K562 (cell line): ENCODE data around the gene ZMIZ1. TPM values are rescaled to one million over a fixed set of nuclear protein-coding genes. Genes with fewer than 3 reads are reported as not detected.
A peak's percentile ranks its signal among the peaks of the same experiment; 100 is the strongest.

Source experiments
- ATAC-seq: fragments of 200-7000 bp; cut with Tn5 transposase; 3 replicates; pipeline ENCODE4 v1.9.1; 2020; ENCODE audit warnings: moderate library complexity
- BruUV-seq: library from RNA; stranded (reverse); fragments of 400-500 nt; replicated peaks from 2 replicates; lab custom pipeline; 2021; lab: Mats Ljungman, UMichigan
- CTCF ChIA-PET: fragments of 300-600 bp; formaldehyde crosslinking; extraction: SDS; loops from one replicate; lab custom pipeline; 2021; ENCODE audit warnings: low intra/inter-chr PET ratio; lab: Yijun Ruan, JAX
- POLR2A ChIA-PET: fragments of 300-600, 350-650 bp; sonication (Branson Sonifier 250); formaldehyde crosslinking; extraction: SDS; loops from one replicate; lab custom pipeline; 2021; ENCODE audit warnings: antibody characterized with exemption, inconsistent platforms; lab: Yijun Ruan, JAX
- DNase-seq, 4 experiments: peaks; one replicate each; pipeline versions ENCODE4 v3.0.0 to v3.0.0-alpha.2; 2011 to 2018; ENCODE audit warnings: low spot score in 3 of 4, mixed read lengths in 3 of 4; ENCODE audit errors: extremely low read depth in 1 of 4
- FAIRE-seq: peaks from 2 replicates; lab custom pipeline; 2011; peaks lifted over from hg19 to GRCh38; lab: Jason Lieb, UNC
- H2AFZ ChIP-seq: 2 replicates; pipeline ENCODE4 v1.6.0; 2011; ENCODE audit warnings: low read depth, low read length, control low read depth, inconsistent platforms
- H3K27ac ChIP-seq: fragments of 200-600 bp; 3 replicates; pipeline ENCODE4 v1.8.0; 2011; ENCODE audit warnings: low read depth, mild to moderate bottlenecking, control low read depth, inconsistent platforms, low read length, moderate library complexity, mixed read lengths; ENCODE audit errors: extremely low read depth
- H3K27me3 ChIP-seq, 2 experiments: fragments of 300-600 bp in 1 of 2; 2 replicates in 1 of 2; 3 replicates in 1 of 2; pipeline versions ENCODE4 v1.6.0 to v1.8.0; 2011; ENCODE audit warnings: inconsistent platforms in 2 of 2, low read length in 2 of 2, mild to moderate bottlenecking in 1 of 2, mixed read lengths in 1 of 2, moderate library complexity in 1 of 2; ENCODE audit not compliant: control insufficient read depth in 2 of 2, insufficient read depth in 2 of 2
- H3K36me3 ChIP-seq: fragments of 300-600 bp; 3 replicates; pipeline ENCODE4 v1.8.0; 2011; ENCODE audit warnings: mild to moderate bottlenecking, low read length, inconsistent platforms; ENCODE audit not compliant: control insufficient read depth, insufficient read depth
- H3K4me1 ChIP-seq, 2 experiments: fragments of 200-600 bp in 1 of 2; replicated peaks in 1 of 2; 2 replicates in 1 of 2; 3 replicates in 1 of 2; pipeline versions ENCODE4 v1.5.1 to v1.8.0; 2011; ENCODE audit warnings: inconsistent platforms in 2 of 2, low read length in 2 of 2, mild to moderate bottlenecking in 1 of 2, mixed read lengths in 1 of 2, moderate library complexity in 1 of 2; ENCODE audit not compliant: control insufficient read depth in 2 of 2, insufficient read depth in 2 of 2
- H3K4me2 ChIP-seq: 2 replicates; pipeline ENCODE4 v1.6.1; 2011; ENCODE audit warnings: low read length, control low read depth, inconsistent platforms, mixed read lengths; ENCODE audit not compliant: insufficient read depth
- H3K4me3 ChIP-seq: fragments of 200-600 bp; sonication (generic), shearing (Covaris generic); 2 replicates; pipeline ENCODE4 v1.5.1; 2016; ENCODE audit warnings: control low read depth, inconsistent platforms
- H3K79me2 ChIP-seq: fragments of 200-600 bp; 3 replicates; pipeline ENCODE4 v1.8.0; 2011; ENCODE audit warnings: low read length, inconsistent platforms; ENCODE audit not compliant: control insufficient read depth, insufficient read depth
- H3K9ac ChIP-seq, 2 experiments: 2 replicates each; pipeline versions ENCODE4 v1.6.0 to v1.6.1; 2011; ENCODE audit warnings: low read depth in 2 of 2, low read length in 2 of 2, control low read depth in 1 of 2, inconsistent platforms in 1 of 2, mild to moderate bottlenecking in 1 of 2, mixed read lengths in 1 of 2; ENCODE audit not compliant: insufficient read depth in 1 of 2
- H3K9me1 ChIP-seq: one replicate; pipeline ENCODE4 v1.6.0; 2011; ENCODE audit warnings: inconsistent platforms, mild to moderate bottlenecking, low read length, moderate library complexity; ENCODE audit not compliant: control insufficient read depth, insufficient read depth
- H3K9me3 ChIP-seq: replicated peaks from 2 replicates; pipeline ENCODE4 v1.5.1; 2011; ENCODE audit warnings: low read depth, low read length, inconsistent platforms; ENCODE audit not compliant: control insufficient read depth, insufficient read depth
- H4K20me1 ChIP-seq: replicated peaks from 2 replicates; pipeline ENCODE4 v1.6.1; 2011; ENCODE audit warnings: low read length, inconsistent platforms, mixed read lengths; ENCODE audit not compliant: control insufficient read depth, insufficient read depth
- ARNT ChIP-seq, 2 experiments: fragments of 450-650 bp; IDR thresholded peaks; 2 replicates each; pipeline ENCODE4 v1.6.1; 2016; ENCODE audit warnings: mild to moderate bottlenecking in 1 of 2
- CHD2 ChIP-seq: IDR thresholded peaks from 2 replicates; pipeline ENCODE4 v1.6.1; 2011; ENCODE audit warnings: low read depth, low read length
- DNMT1 ChIP-seq: fragments of 450-650 bp; IDR thresholded peaks from 2 replicates; pipeline ENCODE4 v1.6.1; 2016; ENCODE audit warnings: antibody characterized with exemption, mild to moderate bottlenecking
- HOXB6 ChIP-seq: fragments of 250-450 bp; sonication (Bioruptor Pico); IDR thresholded peaks from 2 replicates; pipeline ENCODE4 v1.5.1; 2022; ENCODE audit warnings: mild to moderate bottlenecking, borderline replicate concordance
- IRF2 ChIP-seq: sonication (generic); formaldehyde crosslinking; IDR thresholded peaks from 2 replicates; pipeline ENCODE4 v1.8.1; 2022; ENCODE audit warnings: mild to moderate bottlenecking, missing genetic modification reagents
- KDM5B ChIP-seq: fragments of 200-600 bp; sonication (generic); IDR thresholded peaks from 2 replicates; pipeline ENCODE4 v1.6.1; 2012; ENCODE audit warnings: low read depth, mild to moderate bottlenecking, moderate library complexity, low read length, control low read depth, inconsistent platforms; ENCODE audit not compliant: insufficient replicate concordance
- NONO ChIP-seq, 2 experiments: fragments of 200-400 bp in 1 of 2; fragments of 450-650 bp in 1 of 2; formaldehyde crosslinking in 1 of 2; IDR thresholded peaks; 2 replicates each; pipeline ENCODE4 v1.6.1; 2017; ENCODE audit warnings: low read depth in 2 of 2, mild to moderate bottlenecking in 2 of 2, moderate library complexity in 2 of 2, low read length in 1 of 2
- POLR2AphosphoS5 ChIP-seq: IDR thresholded peaks from 2 replicates; pipeline ENCODE4 v1.6.1; 2011; ENCODE audit warnings: mild to moderate bottlenecking, low read depth, low read length, moderate library complexity; ENCODE audit not compliant: control insufficient read depth, insufficient read depth
- STAT5A ChIP-seq: IDR thresholded peaks from 2 replicates; pipeline ENCODE4 v1.6.1; 2012; ENCODE audit warnings: low read length, inconsistent platforms, borderline replicate concordance
- TRIM28 ChIP-seq: fragments of 450-650 bp; IDR thresholded peaks from 2 replicates; pipeline ENCODE4 v1.6.1; 2017
- ZNF184 ChIP-seq: sonication (generic); formaldehyde crosslinking; IDR thresholded peaks from 2 replicates; pipeline ENCODE4 v1.5.0; 2020; ENCODE audit warnings: missing genetic modification reagents
- WGBS: fragments of 100-300 bp; shearing (Covaris generic); methylation state at CpG from one replicate; pipeline ENCODE4 v1.1.6; 2016; ENCODE audit warnings: low coverage, mixed read lengths; ENCODE audit not compliant: insufficient coverage; ENCODE audit errors: missing lambda C conversion rate; 5-methylcytosine and 5-hydroxymethylcytosine counted together
- in situ Hi-C: fragments of 300-500 bp; cut with MboI; formaldehyde crosslinking; loops from 4 replicates; pipeline ENCODE4 v1.15.0; 2018; ENCODE audit warnings: inconsistent platforms, mixed read lengths
- intact Hi-C: fragments of 100-400 bp; cut with micrococcal nuclease; formaldehyde crosslinking; loops from 2 replicates; pipeline ENCODE4 v1.14.2; 2022
- polyA plus RNA-seq, 8 experiments: library from polyadenylated mRNA; depleted of rRNA in 4 of 8; stranded (reverse) in 5 of 8; unstranded in 3 of 8; fragments of >200 nt; fragmentation: Nextera tagmentation in 2 of 8; fragmentation: Illumina TruSeq in 1 of 8; extraction: Ambion mirVana in 2 of 8; extraction: Trizol in 1 of 8; gene quantifications; 2 replicates each; pipeline versions ENCODE4 v1.2.1 to v1.2.3, GENCODE V29; 2011 to 2014; ENCODE audit warnings: inconsistent platforms in 1 of 8, missing spikeins in 1 of 8
- total RNA-seq, 7 experiments: library from RNA; depleted of rRNA in 6 of 7; stranded (reverse); fragments of >200 nt in 6 of 7; fragmentation: Illumina TruSeq in 2 of 7; extraction: Trizol in 2 of 7; gene quantifications; 2 replicates each; pipeline versions ENCODE4 v1.2.1 to v1.2.3, GENCODE V29; 2011 to 2021; ENCODE audit warnings: low replicate concordance in 1 of 7
- TF ChIP-seq, protein P1 (sequence below): fragments of 250-450 bp; sonication (Bioruptor Pico); IDR thresholded peaks from 2 replicates; pipeline ENCODE4 v1.4.0; 2020; ENCODE audit warnings: mild to moderate bottlenecking
- TF ChIP-seq, protein P2 (sequence below): fragments of 250-450 bp; sonication (Bioruptor Pico); IDR thresholded peaks from 2 replicates; pipeline ENCODE4 v1.8.0; 2022; ENCODE audit warnings: inconsistent platforms
- TF ChIP-seq, protein P3 (sequence below): fragments of 150-350 bp; conservative IDR thresholded peaks from 2 replicates; pipeline ENCODE4 v1.6.1; 2014; ENCODE audit warnings: low read length

Gene ZMIZ1
- total and polyA plus RNA-seq, 9 of the 15 experiments (the other 6 are each of a cell fraction or from before 2014, with no cell fraction given), result 1.0 to 37.3 (median 4.3) TPM

DNA sequence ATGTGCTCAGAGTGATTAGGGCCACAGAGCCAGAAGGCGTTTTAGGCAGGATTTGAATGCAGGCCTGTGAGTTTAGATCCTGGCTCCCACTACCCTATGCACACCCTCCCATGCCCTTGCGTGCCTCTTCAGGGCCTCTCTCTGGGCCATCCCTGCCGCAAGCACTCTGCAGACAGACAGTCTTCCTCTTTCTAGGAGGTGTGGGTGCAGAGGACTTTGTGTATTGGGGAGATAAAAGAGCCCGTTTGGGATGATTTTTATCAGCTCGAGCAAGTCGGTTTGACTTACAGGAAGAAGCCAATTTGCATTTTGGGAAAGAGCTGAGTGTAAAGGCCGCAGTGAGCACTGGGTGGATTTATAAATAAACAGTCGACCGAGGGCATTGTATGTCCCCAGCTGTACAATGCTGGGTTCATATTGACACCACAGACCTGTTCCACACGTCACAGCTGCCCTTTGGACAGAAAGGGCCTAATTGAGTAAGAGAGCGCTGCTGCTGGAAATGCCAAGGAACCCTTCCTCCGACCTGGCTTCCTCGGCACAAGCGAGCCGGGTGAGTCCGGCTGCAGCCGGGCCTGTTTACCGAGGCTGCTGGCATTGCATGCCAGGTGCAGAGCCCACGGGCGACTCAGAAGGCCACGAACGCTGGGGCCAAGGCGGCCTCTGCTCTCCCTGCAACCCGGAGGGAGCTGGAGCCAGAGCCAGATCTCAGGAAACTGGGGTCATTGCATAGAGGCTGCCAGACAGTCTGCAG, 25.1 kb downstream of the ZMIZ1 start:
- Histone ChIP-seq H3K79me2 (peaks cover 86% of the 10 kb centered on the region), H3K27ac (peak overlapping the region; percentile 51), H3K36me3 (0 out of 3 replicates have a peak, but pooled peaks cover 3% of the 10 kb centered on the region), H3K9me1 (peaks cover 2% of the 10 kb centered on the region), H4K20me1 (peaks cover 28% of the 10 kb centered on the region; the same call in 1 of the 2 replicates), H3K9ac (peak overlapping the region; percentile 40 to 88), H3K4me3 (no peak overlapping the region), H2AFZ (peak overlapping the region; percentile 48), H3K9me3 (no peaks in the 10 kb centered on the region), H3K27me3 (no peaks in the 10 kb centered on the region), H3K4me1 (peaks cover 57 to 68% of the 10 kb centered on the region in 2 experiments), H3K4me2 (peak overlapping the region; percentile 44)
- FAIRE-seq (peak; percentile 96), ATAC-seq (peak; percentile 78), DNase-seq (peak in 3 of 4 experiments; percentile 45 to 87 (median 82))
- ChIA-PET CTCF (no interaction called here), POLR2A (interaction anchor here (0.6 to 1.9 kb wide), 9 partner anchors 11 to 241 kb away, joined by 3 to 7 read pairs (median 3); no protein-coding TSS in a partner anchor)
- no TSS peak for BruUV-seq
- intact Hi-C loops, result loop anchor here (2.0 kb wide), 1 partner anchor 85 kb away; no protein-coding TSS in a partner anchor
- in situ Hi-C loops, result loop anchor here (25.0 kb wide), 1 partner anchor 93 kb away; no protein-coding TSS in a partner anchor
- WGBS, result 27% methylated on average over 18 of the region's 24 CpGs
- no peak for TF ChIP-seq IRF2 (CRISPR knock-in tag)
- TF ChIP-seq, protein P1, sequence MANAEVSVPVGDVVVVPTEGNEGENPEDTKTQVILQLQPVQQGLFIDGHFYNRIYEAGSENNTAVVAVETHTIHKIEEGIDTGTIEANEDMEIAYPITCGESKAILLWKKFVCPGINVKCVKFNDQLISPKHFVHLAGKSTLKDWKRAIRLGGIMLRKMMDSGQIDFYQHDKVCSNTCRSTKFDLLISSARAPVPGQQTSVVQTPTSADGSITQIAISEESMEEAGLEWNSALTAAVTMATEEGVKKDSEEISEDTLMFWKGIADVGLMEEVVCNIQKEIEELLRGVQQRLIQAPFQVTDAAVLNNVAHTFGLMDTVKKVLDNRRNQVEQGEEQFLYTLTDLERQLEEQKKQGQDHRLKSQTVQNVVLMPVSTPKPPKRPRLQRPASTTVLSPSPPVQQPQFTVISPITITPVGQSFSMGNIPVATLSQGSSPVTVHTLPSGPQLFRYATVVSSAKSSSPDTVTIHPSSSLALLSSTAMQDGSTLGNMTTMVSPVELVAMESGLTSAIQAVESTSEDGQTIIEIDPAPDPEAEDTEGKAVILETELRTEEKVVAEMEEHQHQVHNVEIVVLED (CRISPR knock-in tag), result no peak
- TF ChIP-seq STAT5A, result peak; percentile 33; the same call in 1 of the 2 replicates
- TF ChIP-seq KDM5B, result no peak
- TF ChIP-seq ARNT (IDR thresholded peaks at IDR 0.05), result 0 out of 4 replicates have a peak, but pooled peaks of 1 of the 2 experiments have one; percentile 71
- TF ChIP-seq, protein P2, sequence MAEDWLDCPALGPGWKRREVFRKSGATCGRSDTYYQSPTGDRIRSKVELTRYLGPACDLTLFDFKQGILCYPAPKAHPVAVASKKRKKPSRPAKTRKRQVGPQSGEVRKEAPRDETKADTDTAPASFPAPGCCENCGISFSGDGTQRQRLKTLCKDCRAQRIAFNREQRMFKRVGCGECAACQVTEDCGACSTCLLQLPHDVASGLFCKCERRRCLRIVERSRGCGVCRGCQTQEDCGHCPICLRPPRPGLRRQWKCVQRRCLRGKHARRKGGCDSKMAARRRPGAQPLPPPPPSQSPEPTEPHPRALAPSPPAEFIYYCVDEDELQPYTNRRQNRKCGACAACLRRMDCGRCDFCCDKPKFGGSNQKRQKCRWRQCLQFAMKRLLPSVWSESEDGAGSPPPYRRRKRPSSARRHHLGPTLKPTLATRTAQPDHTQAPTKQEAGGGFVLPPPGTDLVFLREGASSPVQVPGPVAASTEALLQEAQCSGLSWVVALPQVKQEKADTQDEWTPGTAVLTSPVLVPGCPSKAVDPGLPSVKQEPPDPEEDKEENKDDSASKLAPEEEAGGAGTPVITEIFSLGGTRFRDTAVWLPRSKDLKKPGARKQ (CRISPR knock-in tag), result no peak; the same call in 1 of the 2 replicates
- no peak for TF ChIP-seq NONO (IDR thresholded peaks at IDR 0.05; ENCODE audit: low read depth in 2 of 2, low read length in 1 of 2)
- TF ChIP-seq POLR2AphosphoS5, result 0 out of 2 replicates have a peak, but pooled peaks have one; percentile 44
- TF ChIP-seq TRIM28, result peak; percentile 14; the same call in 1 of the 2 replicates
- no peak for TF ChIP-seq HOXB6
- TF ChIP-seq CHD2, result no peak
- TF ChIP-seq, protein P3, sequence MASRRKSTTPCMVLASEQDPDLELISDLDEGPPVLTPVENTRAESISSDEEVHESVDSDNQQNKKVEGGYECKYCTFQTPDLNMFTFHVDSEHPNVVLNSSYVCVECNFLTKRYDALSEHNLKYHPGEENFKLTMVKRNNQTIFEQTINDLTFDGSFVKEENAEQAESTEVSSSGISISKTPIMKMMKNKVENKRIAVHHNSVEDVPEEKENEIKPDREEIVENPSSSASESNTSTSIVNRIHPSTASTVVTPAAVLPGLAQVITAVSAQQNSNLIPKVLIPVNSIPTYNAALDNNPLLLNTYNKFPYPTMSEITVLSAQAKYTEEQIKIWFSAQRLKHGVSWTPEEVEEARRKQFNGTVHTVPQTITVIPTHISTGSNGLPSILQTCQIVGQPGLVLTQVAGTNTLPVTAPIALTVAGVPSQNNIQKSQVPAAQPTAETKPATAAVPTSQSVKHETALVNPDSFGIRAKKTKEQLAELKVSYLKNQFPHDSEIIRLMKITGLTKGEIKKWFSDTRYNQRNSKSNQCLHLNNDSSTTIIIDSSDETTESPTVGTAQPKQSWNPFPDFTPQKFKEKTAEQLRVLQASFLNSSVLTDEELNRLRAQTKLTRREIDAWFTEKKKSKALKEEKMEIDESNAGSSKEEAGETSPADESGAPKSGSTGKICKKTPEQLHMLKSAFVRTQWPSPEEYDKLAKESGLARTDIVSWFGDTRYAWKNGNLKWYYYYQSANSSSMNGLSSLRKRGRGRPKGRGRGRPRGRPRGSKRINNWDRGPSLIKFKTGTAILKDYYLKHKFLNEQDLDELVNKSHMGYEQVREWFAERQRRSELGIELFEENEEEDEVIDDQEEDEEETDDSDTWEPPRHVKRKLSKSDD, result no peak
- TF ChIP-seq DNMT1, result no peak
- TF ChIP-seq ZNF184 (CRISPR knock-in tag), result no peak
